Mesothelial cell of epicardium (in vitro differentiated cells): ENCODE measurements around the gene GAS2. TPM values are rescaled to one million over a fixed set of nuclear protein-coding genes. Genes with fewer than 3 reads are reported as not detected.
"Not testable (repeated sequence)": the region's sequence is repeated elsewhere in the genome, so short reads cannot be mapped to it uniquely, and the experiment has no call there.

Experiments
- DNase-seq, 2 experiments: peaks; one replicate each; pipeline ENCODE4 v3.0.0; 2021; ENCODE audit warnings: low spot score in 2 of 2; ENCODE audit not compliant: unreplicated experiment in 2 of 2
- H3K27ac Mint-ChIP-seq: 2 replicates; pipeline ENCODE4 v1.8.0; 2021; ENCODE audit warnings: mixed read lengths
- H3K27me3 Mint-ChIP-seq: 2 replicates; pipeline ENCODE4 v1.8.0; 2021; ENCODE audit warnings: low read depth, mixed read lengths
- H3K36me3 Mint-ChIP-seq: 2 replicates; pipeline ENCODE4 v1.8.0; 2021; ENCODE audit warnings: mixed read lengths
- H3K4me1 Mint-ChIP-seq: 2 replicates; pipeline ENCODE4 v1.8.0; 2021; ENCODE audit warnings: mixed read lengths
- H3K4me3 Mint-ChIP-seq: 2 replicates; pipeline ENCODE4 v1.8.0; 2021; ENCODE audit warnings: mild to moderate bottlenecking, moderate library complexity, mixed read lengths
- H3K9me3 Mint-ChIP-seq: 2 replicates; pipeline ENCODE4 v1.8.0; 2021; ENCODE audit warnings: mixed read lengths
- total RNA-seq: library from RNA; stranded (reverse); gene quantifications from 3 replicates; pipeline ENCODE4 v1.2.1, GENCODE V29; 2021
- TF ChIP-seq, protein P1 (sequence below): fragments of 200-600 bp; sonication (generic); IDR thresholded peaks from one replicate; pipeline ENCODE4 v1.5.0; 2021; ENCODE audit warnings: antibody characterized with exemption; ENCODE audit not compliant: unreplicated experiment

Gene GAS2
- total RNA-seq, 1 donor from 2014 or later: 17.8 TPM

DNA sequence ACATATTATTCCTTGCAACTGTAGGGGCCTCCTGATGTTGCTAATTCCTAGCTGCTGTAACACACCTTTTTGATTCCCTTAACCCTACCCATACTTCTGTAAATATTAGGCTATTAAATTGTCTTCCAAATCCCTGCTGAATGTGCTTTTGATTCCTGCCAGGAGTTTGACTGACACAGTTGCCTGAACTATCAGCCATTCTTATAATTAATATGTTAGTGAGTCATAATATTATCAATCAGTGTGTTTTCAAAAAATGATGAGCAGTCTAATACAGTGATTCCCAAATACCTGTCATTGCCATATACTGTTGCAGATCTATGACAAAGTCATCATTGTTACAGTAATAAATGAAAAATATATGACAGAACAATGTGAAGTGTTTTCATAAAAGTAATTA lies 24.9 kb upstream of the GAS2 start:
- H3K36me3 Mint-ChIP-seq: no peaks in the 10 kb centered on the region
- TF ChIP-seq, protein P1, sequence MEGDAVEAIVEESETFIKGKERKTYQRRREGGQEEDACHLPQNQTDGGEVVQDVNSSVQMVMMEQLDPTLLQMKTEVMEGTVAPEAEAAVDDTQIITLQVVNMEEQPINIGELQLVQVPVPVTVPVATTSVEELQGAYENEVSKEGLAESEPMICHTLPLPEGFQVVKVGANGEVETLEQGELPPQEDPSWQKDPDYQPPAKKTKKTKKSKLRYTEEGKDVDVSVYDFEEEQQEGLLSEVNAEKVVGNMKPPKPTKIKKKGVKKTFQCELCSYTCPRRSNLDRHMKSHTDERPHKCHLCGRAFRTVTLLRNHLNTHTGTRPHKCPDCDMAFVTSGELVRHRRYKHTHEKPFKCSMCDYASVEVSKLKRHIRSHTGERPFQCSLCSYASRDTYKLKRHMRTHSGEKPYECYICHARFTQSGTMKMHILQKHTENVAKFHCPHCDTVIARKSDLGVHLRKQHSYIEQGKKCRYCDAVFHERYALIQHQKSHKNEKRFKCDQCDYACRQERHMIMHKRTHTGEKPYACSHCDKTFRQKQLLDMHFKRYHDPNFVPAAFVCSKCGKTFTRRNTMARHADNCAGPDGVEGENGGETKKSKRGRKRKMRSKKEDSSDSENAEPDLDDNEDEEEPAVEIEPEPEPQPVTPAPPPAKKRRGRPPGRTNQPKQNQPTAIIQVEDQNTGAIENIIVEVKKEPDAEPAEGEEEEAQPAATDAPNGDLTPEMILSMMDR: no peak

DNA sequence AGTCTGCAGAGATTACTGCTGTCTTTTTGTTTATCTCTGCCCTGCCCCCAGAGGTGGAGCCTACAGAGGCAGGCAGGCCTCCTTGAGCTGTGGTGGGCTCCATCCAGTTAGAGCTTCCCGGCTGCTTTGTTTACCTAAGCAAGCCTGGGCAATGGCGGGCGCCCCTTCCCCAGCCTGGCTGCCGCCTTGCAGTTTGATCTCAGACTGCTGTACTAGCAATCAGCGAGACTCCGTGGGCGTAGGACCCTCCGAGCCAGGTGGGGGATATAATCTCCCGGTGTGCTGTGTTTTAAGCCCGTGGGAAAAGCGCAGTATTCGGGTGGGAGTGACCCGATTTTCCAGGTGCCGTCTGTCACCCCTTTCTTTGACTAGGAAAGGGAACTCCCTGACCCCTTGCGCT lies 14.1 kb upstream of the GAS2 start:
- Mint-ChIP-seq H3K4me1 (peaks cover 33% of the 10 kb centered on the region), H3K27ac (peak overlapping the region; percentile 62), H3K9me3 (peaks cover 15% of the 10 kb centered on the region)
- not testable (repeated sequence) for H3K27me3 Mint-ChIP-seq, DNase-seq, H3K36me3 Mint-ChIP-seq, H3K4me3 Mint-ChIP-seq

More for the DNA sequence above, 24.9 kb upstream of the GAS2 start:
- Mint-ChIP-seq H3K27me3 (no peaks in the 10 kb centered on the region), H3K27ac (no peak overlapping the region), H3K4me3 (no peak overlapping the region), H3K9me3 (no peaks in the 10 kb centered on the region), H3K4me1 (no peaks in the 10 kb centered on the region)
- DNase-seq: no peak

DNA sequence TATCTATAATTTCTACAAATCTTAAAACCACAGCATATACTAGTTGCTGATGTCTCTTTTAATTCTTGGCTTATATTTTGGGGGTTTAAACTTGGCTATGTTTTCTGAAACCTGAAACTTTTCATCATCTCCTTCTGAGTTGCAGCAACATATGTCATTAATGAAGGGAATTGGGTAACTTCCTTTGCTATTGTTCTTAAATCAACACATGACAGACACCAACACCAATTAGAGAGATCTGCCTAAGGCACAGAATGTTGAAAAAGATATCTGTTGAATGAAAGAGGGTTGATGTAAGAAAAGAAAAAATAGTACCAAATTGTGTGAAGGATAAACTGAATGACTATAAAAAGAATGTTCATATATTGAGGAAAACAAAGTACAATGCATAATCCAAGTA lies 10.3 kb upstream of the GAS2 start:
- no peak for DNase-seq
- no peaks in the 10 kb centered on the region for H3K27me3 Mint-ChIP-seq
- peaks cover 6% of the 10 kb centered on the region for H3K36me3 Mint-ChIP-seq
- peaks cover 36% of the 10 kb centered on the region for H3K4me1 Mint-ChIP-seq
- H3K27ac Mint-ChIP-seq: peak overlapping the region; percentile 64
- TF ChIP-seq, protein P1: no peak
- H3K9me3 Mint-ChIP-seq: peaks cover 9% of the 10 kb centered on the region
- H3K4me3 Mint-ChIP-seq: no peak overlapping the region

DNA sequence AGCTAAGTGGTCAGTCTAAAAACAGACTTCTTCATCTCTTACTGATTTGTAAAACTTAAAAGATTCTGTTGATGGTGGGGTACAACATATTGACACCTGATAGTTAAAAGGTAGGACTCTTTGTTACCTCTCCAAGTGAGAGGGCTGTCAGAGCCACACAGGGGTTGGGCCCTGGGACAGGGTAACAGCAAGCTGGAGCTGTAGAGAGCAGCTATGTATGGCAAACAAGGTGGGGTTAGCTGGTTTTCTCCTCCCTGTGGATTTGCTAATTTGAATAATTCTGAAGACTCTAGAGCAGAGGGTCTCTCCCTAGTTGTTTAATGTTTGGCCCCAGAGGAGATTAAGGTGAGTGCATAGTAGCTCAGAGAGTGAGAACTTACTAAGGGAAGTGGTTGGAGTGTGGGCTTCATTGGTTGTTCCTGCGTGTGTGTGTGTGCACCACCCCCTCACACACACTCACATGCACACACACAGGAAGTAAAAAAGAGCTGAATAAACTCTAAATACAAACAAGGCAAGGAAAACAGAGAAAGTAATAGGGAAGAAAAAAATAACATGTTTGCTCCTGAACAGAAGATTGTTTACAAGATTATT lies 9.2 kb upstream of the GAS2 start:
- TF ChIP-seq, protein P1: no peak
- Mint-ChIP-seq H3K4me1 (peaks cover 36% of the 10 kb centered on the region), H3K9me3 (peaks cover 3% of the 10 kb centered on the region), H3K27me3 (no peaks in the 10 kb centered on the region), H3K4me3 (no peak overlapping the region), H3K36me3 (no peaks in the 10 kb centered on the region), H3K27ac (peak overlapping the region; percentile 31)
- DNase-seq: no peak

DNA sequence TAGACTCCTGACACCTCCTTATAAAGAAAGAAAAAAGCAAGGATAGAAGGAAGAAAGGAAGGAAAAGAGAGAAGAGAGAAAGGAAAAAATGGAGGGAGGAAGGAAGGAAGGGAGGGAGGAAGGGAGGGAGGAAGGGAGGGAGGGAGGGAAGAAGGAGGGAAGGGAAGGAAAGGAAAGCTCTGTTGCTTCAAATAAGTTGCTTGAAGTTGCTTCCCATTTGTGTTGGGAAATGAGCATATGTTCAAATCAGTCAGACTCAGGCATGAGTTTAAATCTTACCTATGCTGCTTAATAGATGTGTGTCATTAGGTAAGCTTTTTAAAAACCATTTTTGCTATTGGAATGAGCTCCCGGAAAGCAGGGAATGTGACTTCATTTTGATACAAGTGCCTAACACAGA lies 6.6 kb upstream of the GAS2 start:
- peaks cover 27% of the 10 kb centered on the region for H3K4me1 Mint-ChIP-seq
- no peaks in the 10 kb centered on the region for H3K27me3 Mint-ChIP-seq
- H3K27ac Mint-ChIP-seq: no peak overlapping the region
- no peaks in the 10 kb centered on the region for H3K9me3 Mint-ChIP-seq
- DNase-seq: no peak
- no peak overlapping the region for H3K4me3 Mint-ChIP-seq
- H3K36me3 Mint-ChIP-seq: no peaks in the 10 kb centered on the region
- TF ChIP-seq, protein P1: no peak

DNA sequence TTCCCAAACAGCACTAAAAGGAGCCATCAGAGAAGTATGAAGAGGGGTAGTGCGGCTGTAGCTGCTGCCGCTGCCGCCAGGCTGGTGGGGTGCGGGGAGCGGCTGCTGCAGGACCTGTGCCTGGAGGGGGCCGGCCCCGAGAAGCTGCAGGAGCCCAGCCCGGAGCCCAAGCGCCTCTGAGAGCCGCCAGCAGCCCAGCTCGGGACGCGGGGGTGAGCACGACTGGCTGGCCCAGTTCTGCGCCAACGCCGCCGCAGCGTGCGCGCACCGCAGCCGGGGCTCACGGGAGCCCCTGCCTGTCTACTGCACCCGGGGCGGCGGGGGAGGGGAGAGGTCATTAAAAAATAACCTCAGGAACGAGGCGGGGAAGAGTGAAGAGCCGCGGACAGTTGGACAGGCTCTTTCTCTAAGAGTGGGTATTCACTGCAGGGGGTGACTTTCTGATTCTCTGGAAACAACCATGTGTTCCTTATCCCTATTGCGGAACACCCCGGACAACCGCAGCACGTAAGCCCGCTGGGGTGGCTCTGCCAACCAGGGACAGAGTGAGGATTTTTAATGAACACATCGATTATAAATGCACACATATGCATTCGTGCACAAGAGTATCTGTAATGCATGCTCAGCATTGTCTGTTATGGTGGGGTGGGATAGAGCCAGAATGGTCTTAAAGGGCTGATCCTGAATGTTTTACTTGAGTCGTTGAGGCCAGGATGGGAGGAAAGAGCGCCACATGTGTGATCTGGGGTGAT lies 453 bp downstream of the GAS2 start:
- Mint-ChIP-seq H3K27ac (peak overlapping the region; percentile 72), H3K4me3 (peak overlapping the region; percentile 85), H3K9me3 (no peaks in the 10 kb centered on the region), H3K36me3 (no peaks in the 10 kb centered on the region), H3K27me3 (peaks cover 12% of the 10 kb centered on the region), H3K4me1 (peaks cover 31% of the 10 kb centered on the region)
- TF ChIP-seq, protein P1: no peak
- DNase-seq: peak; percentile 40 to 71
